Measurements from ENCODE around the gene HDAC4. TPM values are rescaled to one million over a fixed set of nuclear protein-coding genes. Genes with fewer than 3 reads are reported as not detected.

HDAC4 gene
- polyA plus RNA-seq, 1 donor (not counting 4 experiments of a cell fraction or from before 2014, with no cell fraction given): 2.9 TPM

DNA sequence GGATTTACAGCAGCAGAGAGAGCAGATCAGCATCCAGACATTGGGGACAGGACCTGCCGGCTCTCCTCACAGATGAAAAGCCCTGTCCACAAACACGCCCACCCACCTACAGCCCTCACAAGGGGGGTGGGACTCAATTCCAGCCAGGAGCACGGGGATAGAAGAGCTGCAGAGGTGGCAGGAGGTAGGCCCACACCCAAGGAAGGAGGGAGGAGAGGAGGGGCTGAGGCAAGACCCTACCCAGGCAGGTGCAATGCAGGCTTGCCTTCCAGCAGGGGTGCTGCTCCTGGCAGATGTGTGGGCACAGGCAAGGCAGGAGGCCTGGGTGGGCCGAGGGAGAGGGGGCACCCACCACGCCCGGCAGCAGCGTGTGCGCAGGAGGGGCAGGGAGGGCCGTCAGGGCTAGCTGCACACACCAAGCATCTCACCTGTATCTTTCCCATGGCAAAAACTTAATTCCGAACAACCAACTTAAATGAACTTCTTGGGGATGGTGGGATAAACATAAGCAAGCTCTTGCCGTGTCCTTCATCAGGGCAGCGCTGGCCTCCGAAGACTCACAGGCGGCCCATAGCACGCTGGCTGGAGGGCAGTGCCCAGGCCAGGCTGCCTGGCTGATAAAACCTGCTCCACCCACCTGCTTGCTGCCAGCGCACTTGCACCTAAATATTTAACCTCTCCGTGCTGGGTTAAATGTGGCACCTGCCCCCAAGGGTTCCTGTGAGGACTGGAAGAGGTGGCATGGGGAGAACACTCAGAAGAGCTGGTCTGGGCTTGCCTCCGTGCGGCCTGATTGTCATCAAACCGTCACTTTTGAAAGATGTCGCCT lies 219.5 kb downstream of the HDAC4 start:
- dilution Hi-C loops (cut with MboI; ENCODE audit: extremely low pct_ligation_motif_present, low sequenced_read_pairs): no loop called here
- FAIRE-seq (no peak), DNase-seq (ENCODE audit: low read depth, low spot score) (no peak)
- Histone ChIP-seq H3K4me1 (ENCODE audit: control insufficient read depth, extremely low read depth, insufficient read depth, low read length) (no peaks in the 10 kb centered on the region), H4K20me1 (ENCODE audit: control insufficient read depth, extremely low read depth, insufficient read depth, low read length) (no peaks in the 10 kb centered on the region), H3K79me2 (ENCODE audit: control insufficient read depth, insufficient read depth, low read length) (no peaks in the 10 kb centered on the region), H3K27me3 (ENCODE audit: control insufficient read depth, extremely low read depth, insufficient read depth, low read length) (no peaks in the 10 kb centered on the region), H3K4me3 (ENCODE audit: control insufficient read depth in 2 of 3, extremely low read depth in 1 of 3, insufficient read depth in 2 of 3, low read depth in 1 of 3, low read length in 3 of 3) (no peak overlapping the region), H3K9me3 (ENCODE audit: control insufficient read depth, low read depth, low read length) (no peaks in the 10 kb centered on the region), H2AFZ (ENCODE audit: control insufficient read depth, low read length) (no peak overlapping the region), H3K4me2 (ENCODE audit: control insufficient read depth, extremely low read depth, insufficient read depth, low read depth, low read length) (no peak overlapping the region), H3K9me1 (ENCODE audit: control insufficient read depth, extremely low read depth, insufficient read depth, low read length) (no peaks in the 10 kb centered on the region), H3K9ac (ENCODE audit: control insufficient read depth, extremely low read depth, insufficient read depth, low read length) (no peak overlapping the region), H3K36me3 (ENCODE audit: control insufficient read depth in 2 of 2, extremely low read depth in 1 of 2, insufficient read depth in 2 of 2, low read length in 2 of 2) (peaks cover 0 to 1% of the 10 kb centered on the region in 2 experiments), H3K27ac (ENCODE audit: control insufficient read depth, insufficient read depth, low read length) (no peak overlapping the region)
- TF ChIP-seq EZH2 (IDR thresholded peaks at IDR 0.05; ENCODE audit: low read length): no peak
- no peak for TF ChIP-seq CTCF (optimal IDR thresholded peaks at IDR 0.05 in 1 of 3, IDR thresholded peaks at IDR 0.05 in 1 of 3, conservative IDR thresholded peaks at IDR 0.05 in 1 of 3; ENCODE audit: extremely low read depth in 1 of 3, insufficient read depth in 2 of 3, low read length in 3 of 3)

- no peaks in the 10 kb centered on the region for H3K9me3 ChIP-seq (ENCODE audit: control insufficient read depth, low read depth, low read length)
- H3K4me1 ChIP-seq (ENCODE audit: control insufficient read depth, extremely low read depth, insufficient read depth, low read length): no peaks in the 10 kb centered on the region
- H3K27ac ChIP-seq (ENCODE audit: control insufficient read depth, insufficient read depth, low read length): no peak overlapping the region
- no peak for TF ChIP-seq CTCF (optimal IDR thresholded peaks at IDR 0.05 in 1 of 3, IDR thresholded peaks at IDR 0.05 in 1 of 3, conservative IDR thresholded peaks at IDR 0.05 in 1 of 3; ENCODE audit: extremely low read depth in 1 of 3, insufficient read depth in 2 of 3, low read length in 3 of 3)
- no peak for TF ChIP-seq EZH2 (IDR thresholded peaks at IDR 0.05; ENCODE audit: low read length)
- peaks cover 0 to 1% of the 10 kb centered on the region in 2 experiments for H3K36me3 ChIP-seq (ENCODE audit: control insufficient read depth in 2 of 2, extremely low read depth in 1 of 2, insufficient read depth in 2 of 2, low read length in 2 of 2)
- no peak overlapping the region for H3K4me3 ChIP-seq (ENCODE audit: control insufficient read depth in 2 of 3, extremely low read depth in 1 of 3, insufficient read depth in 2 of 3, low read depth in 1 of 3, low read length in 3 of 3)
- dilution Hi-C loops (cut with MboI; ENCODE audit: extremely low pct_ligation_motif_present, low sequenced_read_pairs): no loop called here
- FAIRE-seq: no peak
- H3K9ac ChIP-seq (ENCODE audit: control insufficient read depth, extremely low read depth, insufficient read depth, low read length): no peak overlapping the region
- no peaks in the 10 kb centered on the region for H3K79me2 ChIP-seq (ENCODE audit: control insufficient read depth, insufficient read depth, low read length)
- H2AFZ ChIP-seq (ENCODE audit: control insufficient read depth, low read length): no peak overlapping the region
- no peak for DNase-seq (ENCODE audit: low read depth, low spot score)
- no peaks in the 10 kb centered on the region for H3K27me3 ChIP-seq (ENCODE audit: control insufficient read depth, extremely low read depth, insufficient read depth, low read length)
- no peaks in the 10 kb centered on the region for H4K20me1 ChIP-seq (ENCODE audit: control insufficient read depth, extremely low read depth, insufficient read depth, low read length)
- H3K4me2 ChIP-seq (ENCODE audit: control insufficient read depth, extremely low read depth, insufficient read depth, low read depth, low read length): no peak overlapping the region
- H3K9me1 ChIP-seq (ENCODE audit: control insufficient read depth, extremely low read depth, insufficient read depth, low read length): no peaks in the 10 kb centered on the region
These were observed 220.2 kb downstream of the HDAC4 start for GRCh38 chr2:239180526-239181073.
